ENCODE data around the gene DPYSL4. TPM values are rescaled to one million over a fixed set of nuclear protein-coding genes. Genes with fewer than 3 reads are reported as not detected.

Gene DPYSL4
- total RNA-seq, 4 donors from 2014 or later, result 0.22 to 0.94 (median 0.34) TPM; not detected in 1

DNA sequence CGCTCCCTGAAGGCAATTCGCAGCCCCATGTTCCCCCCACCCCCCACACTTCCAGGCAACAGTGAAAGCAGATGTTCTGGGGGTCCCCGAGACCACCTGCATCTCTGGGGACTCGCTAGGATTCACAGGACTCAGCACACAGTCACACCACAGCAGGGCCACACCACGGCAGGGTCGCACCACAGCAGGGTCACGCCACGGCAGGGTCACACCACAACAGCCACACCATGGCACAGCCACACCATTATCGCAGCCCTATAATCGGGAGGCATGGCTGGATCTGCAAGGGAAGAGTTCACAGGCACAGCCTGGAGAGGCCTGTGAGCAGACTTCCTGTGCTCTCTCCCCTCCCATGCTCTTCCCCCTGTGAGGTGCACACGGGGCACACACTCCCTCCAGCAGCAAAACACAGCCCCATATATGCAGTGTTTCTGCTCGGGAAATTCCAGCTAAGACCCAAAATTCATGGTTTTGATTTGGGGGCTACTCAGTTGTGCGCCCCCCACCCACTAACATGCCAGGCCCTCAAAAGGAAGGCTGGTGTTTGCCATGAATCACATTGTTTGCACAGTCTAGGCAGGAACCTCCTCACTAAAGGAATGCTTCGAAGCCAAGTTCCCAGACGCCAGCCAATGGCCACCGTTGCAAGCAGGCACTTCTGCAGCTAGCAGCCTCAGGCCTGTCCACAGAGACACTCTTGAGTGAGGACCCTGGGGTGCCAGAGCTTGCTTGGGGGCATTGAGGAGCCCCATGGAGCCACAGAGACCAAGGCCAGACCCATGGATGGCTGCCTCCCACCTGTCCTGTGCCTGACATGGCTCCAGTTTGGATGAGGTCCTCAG is 7.0 kb upstream of the DPYSL4 start:
- TF ChIP-seq, protein P1, sequence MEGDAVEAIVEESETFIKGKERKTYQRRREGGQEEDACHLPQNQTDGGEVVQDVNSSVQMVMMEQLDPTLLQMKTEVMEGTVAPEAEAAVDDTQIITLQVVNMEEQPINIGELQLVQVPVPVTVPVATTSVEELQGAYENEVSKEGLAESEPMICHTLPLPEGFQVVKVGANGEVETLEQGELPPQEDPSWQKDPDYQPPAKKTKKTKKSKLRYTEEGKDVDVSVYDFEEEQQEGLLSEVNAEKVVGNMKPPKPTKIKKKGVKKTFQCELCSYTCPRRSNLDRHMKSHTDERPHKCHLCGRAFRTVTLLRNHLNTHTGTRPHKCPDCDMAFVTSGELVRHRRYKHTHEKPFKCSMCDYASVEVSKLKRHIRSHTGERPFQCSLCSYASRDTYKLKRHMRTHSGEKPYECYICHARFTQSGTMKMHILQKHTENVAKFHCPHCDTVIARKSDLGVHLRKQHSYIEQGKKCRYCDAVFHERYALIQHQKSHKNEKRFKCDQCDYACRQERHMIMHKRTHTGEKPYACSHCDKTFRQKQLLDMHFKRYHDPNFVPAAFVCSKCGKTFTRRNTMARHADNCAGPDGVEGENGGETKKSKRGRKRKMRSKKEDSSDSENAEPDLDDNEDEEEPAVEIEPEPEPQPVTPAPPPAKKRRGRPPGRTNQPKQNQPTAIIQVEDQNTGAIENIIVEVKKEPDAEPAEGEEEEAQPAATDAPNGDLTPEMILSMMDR (IDR thresholded peaks at IDR 0.05; ENCODE audit: low read depth), result no peak

DNA sequence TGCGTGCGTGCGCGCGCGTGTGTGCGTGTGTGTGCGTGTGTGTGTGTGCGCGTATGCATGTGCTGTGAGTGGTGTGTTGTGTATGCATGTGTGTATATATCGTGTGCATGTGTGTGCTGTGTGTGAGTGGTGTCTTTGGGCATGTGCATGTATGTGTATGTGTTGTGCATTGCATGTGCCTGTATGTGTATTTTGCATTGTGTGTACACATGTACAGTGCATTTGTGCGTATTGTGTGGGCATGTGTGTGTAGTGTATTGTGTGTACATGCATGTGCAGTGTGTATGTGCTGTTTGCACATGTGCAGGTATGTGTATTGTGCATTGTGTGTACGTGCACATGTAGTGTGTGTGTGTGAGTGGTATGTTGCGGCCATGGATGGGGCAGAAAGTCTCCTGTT is 6.0 kb upstream of the DPYSL4 start:
- TF ChIP-seq, protein P1 (IDR thresholded peaks at IDR 0.05; ENCODE audit: low read depth), result no peak

DNA sequence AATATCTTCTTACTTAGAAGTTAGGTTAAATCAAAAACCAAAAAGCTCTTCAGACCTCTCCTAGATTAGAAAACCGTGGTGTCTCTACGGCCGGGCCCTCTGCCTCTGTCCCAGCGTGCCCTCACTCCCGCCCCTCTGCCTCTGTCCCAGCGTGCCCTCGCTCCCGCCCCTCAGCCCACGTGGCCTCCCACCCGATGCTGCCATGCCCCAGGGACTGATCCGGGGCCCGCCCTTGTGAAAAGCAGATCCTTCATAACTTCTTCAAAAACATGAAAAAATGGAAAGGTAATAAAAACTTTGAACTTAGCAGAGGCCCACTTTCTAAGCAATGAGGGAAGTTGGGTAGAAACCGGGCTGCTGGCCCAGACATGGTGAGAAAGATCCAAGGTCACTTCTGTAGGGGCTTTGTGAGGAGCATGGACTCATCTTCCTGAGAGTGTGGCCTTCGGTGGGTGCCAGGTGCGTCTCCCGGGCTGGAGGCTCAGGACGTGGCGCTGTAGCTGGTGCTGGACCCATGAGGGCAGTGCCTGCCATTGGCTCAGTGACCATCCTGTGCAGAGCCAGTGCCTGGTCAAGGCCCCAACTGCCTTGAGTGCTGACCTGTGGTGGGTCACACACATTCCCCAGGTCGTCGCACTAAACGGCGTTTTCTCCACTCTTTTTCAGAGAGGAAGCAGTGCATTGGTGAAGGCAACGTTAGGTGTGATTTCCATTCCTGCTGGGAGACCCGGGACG is 4.9 kb upstream of the DPYSL4 start:
- TF ChIP-seq, protein P1 (IDR thresholded peaks at IDR 0.05; ENCODE audit: low read depth), result no peak

DNA sequence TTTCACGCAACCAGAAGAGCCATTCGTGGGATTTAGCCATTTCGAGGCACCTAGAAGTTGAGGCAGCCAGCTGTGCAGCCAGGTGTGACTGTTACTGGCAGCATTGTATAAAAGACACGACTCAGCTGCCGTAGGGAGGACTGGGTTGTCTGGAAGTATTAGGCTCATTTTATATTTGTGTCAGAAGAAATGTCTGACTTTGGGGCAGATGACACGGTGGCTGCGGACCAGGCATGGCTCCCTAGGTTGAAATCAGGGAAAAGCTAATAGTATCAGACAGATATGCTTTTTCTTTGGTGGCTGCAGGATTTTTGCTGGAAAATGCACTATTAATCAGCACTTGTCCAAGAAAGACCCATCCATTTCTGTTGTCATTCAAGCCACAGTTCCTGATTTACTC is 4.2 kb upstream of the DPYSL4 start:
- TF ChIP-seq, protein P1 (IDR thresholded peaks at IDR 0.05; ENCODE audit: low read depth), result no peak

DNA sequence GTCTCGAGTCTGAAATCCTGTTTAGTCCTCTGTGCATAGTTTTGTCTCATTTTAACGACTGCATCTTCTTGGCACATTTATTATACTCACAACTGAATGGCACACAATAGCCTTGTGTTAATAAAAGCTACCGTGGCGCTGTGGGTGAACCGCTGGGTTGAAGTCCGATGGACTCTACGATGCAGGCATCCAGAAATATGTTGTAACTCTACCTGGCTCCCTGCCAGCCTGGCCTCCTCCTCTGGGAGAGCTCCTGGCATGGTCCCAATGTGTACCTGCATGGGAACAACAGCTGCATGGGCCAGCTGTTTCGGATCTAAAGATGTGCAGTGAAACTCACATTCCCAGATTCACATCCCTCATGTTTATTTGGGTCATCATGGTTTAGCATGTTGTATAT is 3.7 kb upstream of the DPYSL4 start:
- TF ChIP-seq, protein P1 (IDR thresholded peaks at IDR 0.05; ENCODE audit: low read depth), result no peak

DNA sequence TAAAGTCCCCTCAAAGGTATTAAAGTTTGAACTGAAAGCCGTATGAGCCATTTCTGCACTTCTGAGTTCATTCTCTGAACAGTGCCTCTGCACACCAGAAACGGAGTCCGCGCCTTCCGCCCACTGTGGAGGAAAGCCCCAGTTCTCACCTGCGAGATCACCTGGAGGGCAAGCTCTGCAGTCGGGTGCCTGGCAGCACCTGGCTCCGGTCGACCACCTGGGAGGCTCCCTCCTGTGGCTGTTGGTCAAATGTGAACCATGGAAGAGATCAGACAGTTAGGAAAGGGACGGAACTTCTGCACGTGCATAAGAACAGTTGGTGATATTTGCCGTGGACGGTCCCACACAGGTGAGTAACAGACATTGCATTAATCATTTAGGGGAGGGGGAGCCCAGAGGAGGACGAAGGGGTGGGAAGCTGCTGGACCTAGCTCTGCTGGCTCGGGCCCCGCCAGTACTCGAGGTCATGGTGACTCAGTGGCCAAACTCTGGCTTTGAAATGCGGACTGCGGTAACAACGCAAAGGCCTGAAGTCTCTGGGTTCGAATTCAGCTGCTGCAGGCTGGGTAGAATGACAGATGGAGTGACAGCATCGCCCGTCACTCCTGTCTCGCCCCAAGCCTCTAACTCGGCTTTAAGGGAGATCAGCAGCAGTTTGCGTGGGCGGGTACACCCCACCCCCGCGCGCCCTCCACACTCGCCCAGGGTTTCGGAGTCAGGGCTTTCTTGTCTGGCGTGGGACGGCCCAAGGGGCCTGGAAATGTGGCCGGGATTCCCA is 1.7 kb upstream of the DPYSL4 start:
- TF ChIP-seq, protein P1 (IDR thresholded peaks at IDR 0.05; ENCODE audit: low read depth), result no peak
